Panc1 (cell line): ENCODE results near the gene SLC6A8. TPM values are rescaled to one million over a fixed set of nuclear protein-coding genes. Genes with fewer than 3 reads are reported as not detected.

ENCODE experiments used
- ATAC-seq: fragments of 200-7000 bp; cut with Tn5 transposase; 2 replicates; pipeline ENCODE4 v1.9.1; 2020; ENCODE audit warnings: mild to moderate bottlenecking, moderate library complexity
- BruUV-seq: library from RNA; stranded (reverse); fragments of 400-500 nt; replicated peaks from 2 replicates; lab custom pipeline; 2021; lab: Mats Ljungman, UMichigan
- CTCF ChIA-PET: fragments of 300-600 bp; sonication (Branson Sonifier 250); formaldehyde crosslinking; loops from one replicate; lab custom pipeline; 2022; ENCODE audit warnings: antibody characterized with exemption; lab: Charles Lee
- POLR2A ChIA-PET: fragments of 300-600 bp; sonication (Branson Sonifier 250); formaldehyde crosslinking; loops from one replicate; lab custom pipeline; 2022; ENCODE audit warnings: antibody characterized with exemption; lab: Charles Lee
- DNase-seq: peaks from one replicate; pipeline ENCODE4 v3.0.0-alpha.2; 2010; ENCODE audit warnings: low read depth, low spot score
- H3K27ac ChIP-seq: 2 replicates; pipeline ENCODE4 v1.5.1; 2011; ENCODE audit warnings: mild to moderate bottlenecking, low read length, inconsistent platforms
- H3K27me3 ChIP-seq: fragments of 200-500 bp; sonication (Bioruptor generic); 2 replicates; pipeline ENCODE4 v1.6.0; 2014; ENCODE audit warnings: low read length, inconsistent platforms; ENCODE audit not compliant: control insufficient read depth, insufficient read depth
- H3K36me3 ChIP-seq: fragments of 200-500 bp; sonication (Bioruptor generic); 2 replicates; pipeline ENCODE4 v1.5.1; 2014; ENCODE audit warnings: inconsistent platforms, mild to moderate bottlenecking, low read length, moderate library complexity; ENCODE audit not compliant: control insufficient read depth, insufficient read depth
- H3K4me1 ChIP-seq: 2 replicates; pipeline ENCODE4 v1.5.1; 2011; ENCODE audit warnings: inconsistent platforms, mild to moderate bottlenecking, low read length, moderate library complexity; ENCODE audit not compliant: control insufficient read depth, insufficient read depth
- H3K4me3 ChIP-seq, 2 experiments: 2 replicates each; pipeline ENCODE4 v1.5.1; 2011 to 2012; ENCODE audit warnings: low read depth in 2 of 2, low read length in 2 of 2, mild to moderate bottlenecking in 2 of 2, inconsistent platforms in 1 of 2, moderate library complexity in 1 of 2
- H3K9me3 ChIP-seq: fragments of 200-500 bp; sonication (Bioruptor generic); 2 replicates; pipeline ENCODE4 v1.5.1; 2014; ENCODE audit warnings: low read depth, mild to moderate bottlenecking, inconsistent platforms, low read length, moderate library complexity; ENCODE audit not compliant: control insufficient read depth, insufficient read depth
- CTCF ChIP-seq: fragments of 450-650 bp; IDR thresholded peaks from 2 replicates; pipeline ENCODE4 v1.5.1; 2017; ENCODE audit warnings: mild to moderate bottlenecking
- POLR2AphosphoS5 ChIP-seq: IDR thresholded peaks from 2 replicates; pipeline ENCODE4 v1.6.1; 2012; ENCODE audit warnings: mild to moderate bottlenecking, low read depth, low read length, moderate library complexity
- REST ChIP-seq, 2 experiments: IDR thresholded peaks; 2 replicates each; pipeline ENCODE4 v1.6.1; 2011 to 2012; ENCODE audit warnings: low read depth in 2 of 2, control low read depth in 1 of 2, low read length in 1 of 2, mild to moderate bottlenecking in 1 of 2, moderate library complexity in 1 of 2; ENCODE audit not compliant: insufficient read depth in 1 of 2
- SIN3A ChIP-seq: IDR thresholded peaks from 2 replicates; pipeline ENCODE4 v1.6.1; 2012; ENCODE audit warnings: low read depth, mild to moderate bottlenecking, low read length, moderate library complexity, borderline replicate concordance; ENCODE audit not compliant: insufficient read depth
- TCF7L2 ChIP-seq: IDR thresholded peaks from 2 replicates; pipeline ENCODE4 v1.6.1; 2011; ENCODE audit warnings: mild to moderate bottlenecking, low read depth, low read length, inconsistent platforms
- in situ Hi-C: cut with HindIII; loops from 2 replicates; pipeline ENCODE4 v1.10.0; 2016; ENCODE audit warnings: low sequenced_read_pairs, low pct_unique_long_range_greater_than_20kb
- intact Hi-C: fragments of 100-400 bp; cut with micrococcal nuclease; formaldehyde crosslinking; loops from one replicate; pipeline ENCODE4 v1.10.0; 2022; ENCODE audit not compliant: unreplicated experiment
- total RNA-seq: library from RNA; stranded (reverse); gene quantifications from one replicate; pipeline ENCODE4 v1.2.1, GENCODE V29; 2021; ENCODE audit not compliant: unreplicated experiment

Gene SLC6A8
- total RNA-seq, 1 experiment from 2014 or later: 125 TPM

GRCh38 chrX:153669901-153670731, 17.6 kb upstream of the SLC6A8 start:
- Histone ChIP-seq H3K36me3 (no peaks in the 10 kb centered on the region), H3K4me1 (no peaks in the 10 kb centered on the region), H3K27me3 (no peaks in the 10 kb centered on the region), H3K27ac (no peak overlapping the region), H3K9me3 (no peaks in the 10 kb centered on the region), H3K4me3 (no peak overlapping the region)
- TF ChIP-seq POLR2AphosphoS5: no peak
- TF ChIP-seq TCF7L2: no peak
- no peak for TF ChIP-seq SIN3A
- no peak for TF ChIP-seq REST (IDR thresholded peaks at IDR 0.05; ENCODE audit: insufficient read depth in 1 of 2, low read depth in 2 of 2, low read length in 1 of 2)
- TF ChIP-seq CTCF: no peak
- in situ Hi-C loops (no loop called here), intact Hi-C loops (loop anchor here (5.0 kb wide), 1 partner anchor 58 kb away; no protein-coding TSS in a partner anchor)
- ChIA-PET POLR2A (no interaction called here), CTCF (interaction anchor here (0.7 kb wide), 2 partner anchors 24 to 40 kb away, joined by 3 to 4 read pairs; no protein-coding TSS in a partner anchor)
- DNase-seq: no peak
- no peak for ATAC-seq
- no TSS peak for BruUV-seq

GRCh38 chrX:153670748-153671588, 16.8 kb upstream of the SLC6A8 start:
- ChIA-PET CTCF (interaction anchor here (0.7 kb wide), 2 partner anchors 25 to 40 kb away, joined by 3 to 4 read pairs; no protein-coding TSS in a partner anchor), POLR2A (no interaction called here)
- no peaks in the 10 kb centered on the region for H3K4me1 ChIP-seq
- no TSS peak for BruUV-seq
- no peaks in the 10 kb centered on the region for H3K27me3 ChIP-seq
- no peaks in the 10 kb centered on the region for H3K36me3 ChIP-seq
- in situ Hi-C loops: no loop called here
- TF ChIP-seq SIN3A (no peak), REST (IDR thresholded peaks at IDR 0.05; ENCODE audit: insufficient read depth in 1 of 2, low read depth in 2 of 2, low read length in 1 of 2) (no peak), TCF7L2 (no peak), CTCF (no peak), POLR2AphosphoS5 (no peak)
- H3K4me3 ChIP-seq: no peak overlapping the region
- H3K9me3 ChIP-seq: no peaks in the 10 kb centered on the region
- no peak for DNase-seq
- intact Hi-C loops: no loop called here
- ATAC-seq: no peak
- H3K27ac ChIP-seq: no peak overlapping the region
